Esophagus (tissue), 2 donors: ENCODE results near the gene GRK5. TPM values are rescaled to one million over a fixed set of nuclear protein-coding genes. Genes with fewer than 3 reads are reported as not detected.

Experiments
- H3K27ac ChIP-seq, 2 donors: one replicate each; pipeline ENCODE4 v1.5.1; 2013; ENCODE audit warnings: low read depth in 2 of 2, mild to moderate bottlenecking in 2 of 2, inconsistent platforms in 1 of 2, low read length in 1 of 2, moderate library complexity in 1 of 2
- H3K27me3 ChIP-seq, 2 donors: one replicate each; pipeline ENCODE4 v1.6.1; 2013; ENCODE audit warnings: low read length in 2 of 2, control low read depth in 1 of 2, mild to moderate bottlenecking in 1 of 2; ENCODE audit not compliant: insufficient read depth in 2 of 2, control insufficient read depth in 1 of 2
- H3K36me3 ChIP-seq, 2 donors: one replicate each; pipeline ENCODE4 v1.6.1; 2013; ENCODE audit warnings: low read length in 1 of 2; ENCODE audit not compliant: control insufficient read depth in 2 of 2, insufficient read depth in 2 of 2
- H3K4me1 ChIP-seq, 2 donors: one replicate each; pipeline ENCODE4 v1.6.1; 2013; ENCODE audit warnings: low read length in 1 of 2; ENCODE audit not compliant: control insufficient read depth in 2 of 2, insufficient read depth in 2 of 2
- H3K4me3 ChIP-seq, 2 donors: one replicate each; pipeline ENCODE4 v1.5.1; 2013; ENCODE audit warnings: low read length in 2 of 2, mild to moderate bottlenecking in 2 of 2, low read depth in 1 of 2, moderate library complexity in 1 of 2
- H3K9me3 ChIP-seq, 2 donors: one replicate each; pipeline ENCODE4 v1.6.1; 2013; ENCODE audit warnings: mild to moderate bottlenecking in 2 of 2, low read depth in 1 of 2, low read length in 1 of 2, moderate library complexity in 1 of 2; ENCODE audit not compliant: control insufficient read depth in 2 of 2, insufficient read depth in 1 of 2
- WGBS, 2 donors: extraction: QIAGEN DNeasy Blood & Tissue Kit; methylation state at CpG; one replicate each; pipeline ENCODE4 v1.1.7; 2013; 5-methylcytosine and 5-hydroxymethylcytosine counted together
- polyA plus RNA-seq, 2 donors: library from polyadenylated mRNA; stranded (reverse); fragments of 200-250 nt; gene quantifications; one replicate each; pipeline ENCODE4 v1.2.3, GENCODE V29; 2013
- donor health status: healthy with polysubstance abuse.
- donor health status: Bipolar disorder and iron deficiency.

The GRK5 gene
- polyA plus RNA-seq, 2 donors: 3.1 to 5.2 TPM

GRCh38 chr10:119209035-119209735 is 1.8 kb downstream of the GRK5 start:
- WGBS, 2 donors: 11 to 25% methylated on average over 15 of the region's 15 CpGs
- H3K4me3 ChIP-seq: peak overlapping the region; percentile 8 to 87
- H3K4me1 ChIP-seq: peaks cover 0 to 7% of the 10 kb centered on the region in 2 donors

GRCh38 chr10:119209736-119210355 is 2.5 kb downstream of the GRK5 start:
- Histone ChIP-seq H3K9me3 (no peaks in the 10 kb centered on the region), H3K4me1 (peaks cover 0 to 7% of the 10 kb centered on the region in 2 donors), H3K27me3 (no peaks in the 10 kb centered on the region), H3K36me3 (no peaks in the 10 kb centered on the region), H3K27ac (peak overlapping the region; percentile 56 to 73), H3K4me3 (peak overlapping the region in 1 of 2 donors; percentile 14)
- 40 to 43% methylated on average over 9 of the region's 9 CpGs for WGBS, 2 donors

More at GRCh38 chr10:119209035-119209735, 1.8 kb downstream of the GRK5 start:
- H3K27me3 ChIP-seq: no peaks in the 10 kb centered on the region
- H3K27ac ChIP-seq: peak overlapping the region; percentile 73 to 78
- no peaks in the 10 kb centered on the region for H3K36me3 ChIP-seq
- H3K9me3 ChIP-seq: no peaks in the 10 kb centered on the region

- Histone ChIP-seq H3K27me3 (no peaks in the 10 kb centered on the region), H3K4me3 (no peak overlapping the region), H3K27ac (no peak overlapping the region), H3K9me3 (no peaks in the 10 kb centered on the region), H3K36me3 (no peaks in the 10 kb centered on the region), H3K4me1 (peaks cover 0 to 7% of the 10 kb centered on the region in 2 donors)
- 79 to 80% methylated on average over 2 of the region's 2 CpGs for WGBS, 2 donors
Observed at GRCh38 chr10:119210633-119211032, 3.3 kb downstream of the GRK5 start.

- Histone ChIP-seq H3K4me1 (peaks cover 0 to 7% of the 10 kb centered on the region in 2 donors), H3K4me3 (no peak overlapping the region), H3K27me3 (no peaks in the 10 kb centered on the region), H3K36me3 (no peaks in the 10 kb centered on the region), H3K9me3 (no peaks in the 10 kb centered on the region), H3K27ac (peak overlapping the region; percentile 36 to 83)
- WGBS, 2 donors: 67 to 75% methylated on average over 3 of the region's 3 CpGs
Observed at GRCh38 chr10:119211176-119211575, 3.8 kb downstream of the GRK5 start.

GRCh38 chr10:119211625-119212441 is 4.5 kb downstream of the GRK5 start:
- Histone ChIP-seq H3K4me3 (peak overlapping the region in 1 of 2 donors; percentile 4), H3K36me3 (no peaks in the 10 kb centered on the region), H3K27me3 (no peaks in the 10 kb centered on the region), H3K27ac (peak overlapping the region; percentile 36 to 83), H3K9me3 (no peaks in the 10 kb centered on the region), H3K4me1 (peaks cover 0 to 7% of the 10 kb centered on the region in 2 donors)
- 19 to 32% methylated on average over 12 of the region's 12 CpGs for WGBS, 2 donors

- Histone ChIP-seq H3K4me3 (no peak overlapping the region), H3K9me3 (no peaks in the 10 kb centered on the region), H3K4me1 (peaks cover 0 to 5% of the 10 kb centered on the region in 2 donors), H3K27me3 (no peaks in the 10 kb centered on the region), H3K36me3 (no peaks in the 10 kb centered on the region), H3K27ac (no peak overlapping the region)
- 96% methylated on average over 2 of the region's 2 CpGs for WGBS, 2 donors
Observed at GRCh38 chr10:119215371-119215770, 8.0 kb downstream of the GRK5 start.

- Histone ChIP-seq H3K27ac (no peak overlapping the region), H3K36me3 (no peaks in the 10 kb centered on the region), H3K9me3 (no peaks in the 10 kb centered on the region), H3K4me3 (no peak overlapping the region), H3K4me1 (peaks cover 0 to 5% of the 10 kb centered on the region in 2 donors), H3K27me3 (no peaks in the 10 kb centered on the region)
- WGBS, 2 donors: 90 to 91% methylated on average over 5 of the region's 5 CpGs
Observed at GRCh38 chr10:119216127-119216526, 8.8 kb downstream of the GRK5 start.

- Histone ChIP-seq H3K4me1 (peaks cover 0 to 5% of the 10 kb centered on the region in 2 donors), H3K27ac (no peak overlapping the region)
- 90 to 93% methylated on average over 9 of the region's 9 CpGs for WGBS, 2 donors
Observed at GRCh38 chr10:119217401-119217800, 10.0 kb downstream of the GRK5 start.

GRCh38 chr10:119217991-119218490 is 10.7 kb downstream of the GRK5 start:
- no peaks in the 10 kb centered on the region for H3K36me3 ChIP-seq
- no peak overlapping the region for H3K4me3 ChIP-seq
- H3K4me1 ChIP-seq: peaks cover 0 to 7% of the 10 kb centered on the region in 2 donors
- no peaks in the 10 kb centered on the region for H3K9me3 ChIP-seq
- no peaks in the 10 kb centered on the region for H3K27me3 ChIP-seq
- 76 to 83% methylated on average over 4 of the region's 4 CpGs for WGBS, 2 donors
- H3K27ac ChIP-seq: no peak overlapping the region

More at GRCh38 chr10:119217401-119217800, 10.0 kb downstream of the GRK5 start:
- Histone ChIP-seq H3K36me3 (no peaks in the 10 kb centered on the region), H3K9me3 (no peaks in the 10 kb centered on the region), H3K27me3 (no peaks in the 10 kb centered on the region), H3K4me3 (no peak overlapping the region)
